ENCODE results near the gene ANKLE1.

GRCh38 chr19:17275441-17276175, 6.1 kb upstream of the ANKLE1 start:
- TF ChIP-seq CTCF (IDR thresholded peaks at IDR 0.05; ENCODE audit: insufficient read depth, low read length) (no peak), POLR2AphosphoS5 (IDR thresholded peaks at IDR 0.05; ENCODE audit: low read depth) (no peak), REST (IDR thresholded peaks at IDR 0.05; ENCODE audit: insufficient replicate concordance, low read depth) (no peak)
